ENCODE results near the gene STX19.

DNA sequence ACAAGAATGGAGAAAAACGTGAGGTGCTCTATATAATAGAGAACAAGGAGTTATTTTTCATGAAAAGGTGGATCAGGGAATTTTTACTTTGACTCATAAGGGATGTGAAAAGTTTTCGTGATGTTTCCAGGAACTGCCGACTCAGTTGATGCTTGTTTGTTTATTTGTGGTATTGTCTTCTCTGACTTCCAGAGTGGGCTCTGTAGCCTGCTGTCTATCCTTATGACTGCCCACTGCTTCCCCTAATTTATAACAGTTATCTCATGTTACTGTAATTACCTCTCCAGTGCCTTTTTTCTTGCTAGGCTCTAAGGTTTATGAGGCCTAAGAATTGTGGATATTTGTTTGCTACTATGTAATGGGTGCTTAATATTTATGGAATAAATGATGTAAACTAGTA, 36.2 kb downstream of the STX19 start:
- no peak for TF ChIP-seq POLR2A (IDR thresholded peaks at IDR 0.05)
- TF ChIP-seq CTCF (IDR thresholded peaks at IDR 0.05 in 8 of 11, conservative IDR thresholded peaks at IDR 0.05 in 3 of 11) = no peak

All from spleen (tissue), 7 donors.